ENCODE results near the gene CHRNA1.

CHRNA1 gene

GRCh38 chr2:174760845-174761473 lies 3.3 kb downstream of the CHRNA1 start:
- no peak for DNase-seq (ENCODE audit: low spot score)

GRCh38 chr2:174759381-174760065 lies 4.7 kb downstream of the CHRNA1 start:
- no peak for DNase-seq (ENCODE audit: low spot score)

GRCh38 chr2:174756743-174757142 lies 7.5 kb downstream of the CHRNA1 start:
- no peak for DNase-seq (ENCODE audit: low spot score)

- no peak for DNase-seq (ENCODE audit: low spot score)
These were observed 11.1 kb downstream of the CHRNA1 start for GRCh38 chr2:174753038-174753633.

GRCh38 chr2:174752403-174753037 lies 11.8 kb downstream of the CHRNA1 start:
- no peak for DNase-seq (ENCODE audit: low spot score)

GRCh38 chr2:174750923-174751441 lies 13.3 kb downstream of the CHRNA1 start:
- DNase-seq (ENCODE audit: low spot score) = peak; percentile 27

GRCh38 chr2:174749793-174750192 lies 14.5 kb downstream of the CHRNA1 start:
- no peak for DNase-seq (ENCODE audit: low spot score)

GRCh38 chr2:174748948-174749347 lies 15.3 kb downstream of the CHRNA1 start:
- DNase-seq (ENCODE audit: low spot score) = peak; percentile 73

- DNase-seq (ENCODE audit: low spot score) = no peak
These were observed 19.1 kb downstream of the CHRNA1 start for GRCh38 chr2:174745142-174745541.

- no peak for DNase-seq (ENCODE audit: low spot score)
These were observed 20.2 kb downstream of the CHRNA1 start for GRCh38 chr2:174744111-174744510.

GRCh38 chr2:174740721-174741120 lies 23.6 kb downstream of the CHRNA1 start:
- DNase-seq (ENCODE audit: low spot score) = no peak

GRCh38 chr2:174738841-174739240 lies 25.4 kb downstream of the CHRNA1 start:
- no peak for DNase-seq (ENCODE audit: low spot score)

GRCh38 chr2:174731546-174731945 lies 32.7 kb downstream of the CHRNA1 start:
- DNase-seq (ENCODE audit: low spot score) = no peak

GRCh38 chr2:174730698-174731018 lies 33.6 kb downstream of the CHRNA1 start:
- DNase-seq (ENCODE audit: low spot score) = no peak

GRCh38 chr2:174729797-174730697 lies 34.2 kb downstream of the CHRNA1 start:
- peak; percentile 20 for DNase-seq (ENCODE audit: low spot score)

- no peak for DNase-seq (ENCODE audit: low spot score)
These were observed 36.2 kb downstream of the CHRNA1 start for GRCh38 chr2:174728096-174728495.

- DNase-seq (ENCODE audit: low spot score) = no peak
These were observed 38.1 kb downstream of the CHRNA1 start for GRCh38 chr2:174726212-174726611.

- DNase-seq (ENCODE audit: low spot score) = no peak
These were observed 41.2 kb downstream of the CHRNA1 start for GRCh38 chr2:174722942-174723592.

- no peak for DNase-seq (ENCODE audit: low spot score)
These were observed 45.3 kb downstream of the CHRNA1 start for GRCh38 chr2:174719016-174719415.

- DNase-seq (ENCODE audit: low spot score) = no peak
These were observed 45.7 kb downstream of the CHRNA1 start for GRCh38 chr2:174718591-174718990.

- DNase-seq (ENCODE audit: low spot score) = no peak
These were observed 46.4 kb downstream of the CHRNA1 start for GRCh38 chr2:174717916-174718315.
